H9 (cell line): ENCODE results near the gene SPRYD3. TPM values are rescaled to one million over a fixed set of nuclear protein-coding genes. Genes with fewer than 3 reads are reported as not detected.
A peak's percentile ranks its signal among the peaks of the same experiment; 100 is the strongest.

Experiments
- DNase-seq: peaks from one replicate; pipeline ENCODE4 v3.0.0-alpha.2; 2017
- H2AFZ ChIP-seq: one replicate; pipeline ENCODE4 v1.6.1; 2013; ENCODE audit warnings: mild to moderate bottlenecking, low read length, control low read depth, moderate library complexity
- H2AK5ac ChIP-seq: 2 replicates; pipeline ENCODE4 v1.6.1; 2013; ENCODE audit warnings: low read length, control low read depth, mixed read lengths; ENCODE audit not compliant: insufficient read length
- H2BK120ac ChIP-seq: one replicate; pipeline ENCODE4 v1.6.1; 2013; ENCODE audit warnings: low read depth, mild to moderate bottlenecking, low read length, control low read depth, inconsistent platforms; ENCODE audit not compliant: poor library complexity, severe bottlenecking
- H2BK12ac ChIP-seq: 2 replicates; pipeline ENCODE4 v1.6.1; 2013; ENCODE audit warnings: low read length, control low read depth, mixed read lengths, low read depth; ENCODE audit not compliant: insufficient read length
- H2BK15ac ChIP-seq: 2 replicates; pipeline ENCODE4 v1.6.1; 2013; ENCODE audit warnings: low read depth, low read length, control low read depth
- H2BK20ac ChIP-seq: one replicate; pipeline ENCODE4 v1.6.1; 2013; ENCODE audit warnings: low read depth, mild to moderate bottlenecking, low read length, control low read depth, inconsistent platforms; ENCODE audit not compliant: poor library complexity, severe bottlenecking
- H2BK5ac ChIP-seq: 2 replicates; pipeline ENCODE4 v1.6.1; 2013; ENCODE audit warnings: low read length, control low read depth, mixed read lengths; ENCODE audit not compliant: insufficient read length
- H3K14ac ChIP-seq: 2 replicates; pipeline ENCODE4 v1.6.1; 2013; ENCODE audit warnings: low read length, control low read depth; ENCODE audit not compliant: insufficient read depth
- H3K18ac ChIP-seq: 2 replicates; pipeline ENCODE4 v1.6.1; 2013; ENCODE audit warnings: low read depth, mild to moderate bottlenecking, mixed read lengths, low read length, control low read depth; ENCODE audit not compliant: insufficient read length
- H3K23ac ChIP-seq: 2 replicates; pipeline ENCODE4 v1.6.1; 2013; ENCODE audit warnings: low read length, control low read depth, mixed read lengths, low read depth; ENCODE audit not compliant: insufficient read length
- H3K23me2 ChIP-seq: 2 replicates; pipeline ENCODE4 v1.6.1; 2013; ENCODE audit warnings: low read depth, mild to moderate bottlenecking, mixed read lengths, low read length, control low read depth; ENCODE audit not compliant: insufficient read length, poor library complexity, severe bottlenecking
- H3K27ac ChIP-seq: 2 replicates; pipeline ENCODE4 v1.5.1; 2013; ENCODE audit warnings: low read length, control low read depth, mixed read lengths, low read depth; ENCODE audit not compliant: insufficient read length
- H3K27me3 ChIP-seq: 2 replicates; pipeline ENCODE4 v1.6.1; 2013; ENCODE audit warnings: low read length, control low read depth, inconsistent platforms; ENCODE audit not compliant: insufficient read depth
- H3K4ac ChIP-seq: 2 replicates; pipeline ENCODE4 v1.6.1; 2013; ENCODE audit warnings: low read depth, mild to moderate bottlenecking, control low read depth, inconsistent platforms, low read length, moderate library complexity
- H3K4me1 ChIP-seq: 2 replicates; pipeline ENCODE4 v1.6.1; 2013; ENCODE audit warnings: low read length, control low read depth, inconsistent platforms; ENCODE audit not compliant: insufficient read depth
- H3K4me2 ChIP-seq: 2 replicates; pipeline ENCODE4 v1.6.1; 2013; ENCODE audit warnings: low read length, control low read depth, mixed read lengths; ENCODE audit not compliant: insufficient read length, insufficient read depth
- H3K56ac ChIP-seq: 2 replicates; pipeline ENCODE4 v1.6.1; 2013; ENCODE audit warnings: low read depth, mild to moderate bottlenecking, mixed read lengths, low read length, control low read depth; ENCODE audit not compliant: insufficient read length
- H3K79me1 ChIP-seq: 2 replicates; pipeline ENCODE4 v1.6.1; 2013; ENCODE audit warnings: low read depth, mild to moderate bottlenecking, moderate library complexity, low read length, control low read depth, inconsistent platforms; ENCODE audit not compliant: insufficient read depth, poor library complexity, severe bottlenecking
- H3K79me2 ChIP-seq: 2 replicates; pipeline ENCODE4 v1.6.1; 2013; ENCODE audit warnings: low read length, control low read depth, inconsistent platforms; ENCODE audit not compliant: insufficient read depth
- H3K9ac ChIP-seq: 2 replicates; pipeline ENCODE4 v1.6.1; 2013; ENCODE audit warnings: low read length, control low read depth, mixed read lengths; ENCODE audit not compliant: insufficient read length; ENCODE audit errors: extremely low read depth
- H3K9me3 ChIP-seq: one replicate; pipeline ENCODE4 v1.6.1; 2013; ENCODE audit warnings: low read depth, low read length, inconsistent platforms; ENCODE audit not compliant: control insufficient read depth
- H3T11ph ChIP-seq: one replicate; pipeline ENCODE4 v1.6.1; 2013; ENCODE audit warnings: mild to moderate bottlenecking, low read length, control low read depth, inconsistent platforms
- H4K20me1 ChIP-seq: one replicate; pipeline ENCODE4 v1.6.1; 2013; ENCODE audit not compliant: control insufficient read depth, insufficient read length, insufficient read depth
- H4K5ac ChIP-seq: 2 replicates; pipeline ENCODE4 v1.6.1; 2013; ENCODE audit warnings: low read depth, mild to moderate bottlenecking, mixed read lengths, low read length, control low read depth; ENCODE audit not compliant: insufficient read length
- H4K8ac ChIP-seq: replicated peaks from 2 replicates; pipeline ENCODE4 v1.6.1; 2013; ENCODE audit warnings: low read length, control low read depth, mixed read lengths, low read depth; ENCODE audit not compliant: insufficient read length
- H4K91ac ChIP-seq: 2 replicates; pipeline ENCODE4 v1.6.1; 2013; ENCODE audit warnings: low read depth, mild to moderate bottlenecking, moderate library complexity, mixed read lengths, low read length, control low read depth; ENCODE audit not compliant: insufficient read length
- H3K27ac Mint-ChIP-seq, 3 experiments: 2 replicates in 2 of 3; 3 replicates in 1 of 3; pipeline ENCODE4 v1.8.0; 2020 to 2021; ENCODE audit warnings: mixed read lengths in 3 of 3, mild to moderate bottlenecking in 1 of 3, moderate library complexity in 1 of 3
- H3K27me3 Mint-ChIP-seq: 2 replicates; pipeline ENCODE4 v1.8.0; 2021; ENCODE audit warnings: low read depth, mild to moderate bottlenecking, moderate library complexity, mixed read lengths
- H3K36me3 Mint-ChIP-seq, 3 experiments: 2 replicates in 2 of 3; 3 replicates in 1 of 3; pipeline ENCODE4 v1.8.0; 2020 to 2021; ENCODE audit warnings: low read depth in 3 of 3, mixed read lengths in 3 of 3; ENCODE audit not compliant: insufficient read depth in 1 of 3
- H3K4me1 Mint-ChIP-seq, 2 experiments: 2 replicates each; pipeline ENCODE4 v1.8.0; 2020; ENCODE audit warnings: mixed read lengths in 2 of 2
- H3K4me3 Mint-ChIP-seq, 2 experiments: 2 replicates in 1 of 2; 3 replicates in 1 of 2; pipeline ENCODE4 v1.8.0; 2020 to 2021; ENCODE audit warnings: mild to moderate bottlenecking in 2 of 2, mixed read lengths in 2 of 2, moderate library complexity in 1 of 2
- H3K9me3 Mint-ChIP-seq, 2 experiments: 2 replicates in 1 of 2; 3 replicates in 1 of 2; pipeline ENCODE4 v1.8.0; 2020; ENCODE audit warnings: mild to moderate bottlenecking in 2 of 2, mixed read lengths in 2 of 2, moderate library complexity in 1 of 2
- WGBS: extraction: QIAGEN DNeasy Blood & Tissue Kit; methylation state at CpG from one replicate; pipeline ENCODE4 v1.1.7; 2013; ENCODE audit warnings: missing lambda C conversion rate, low lambda C conversion rate, mixed read lengths; ENCODE audit not compliant: insufficient read length; ENCODE audit errors: extremely low coverage; 5-methylcytosine and 5-hydroxymethylcytosine counted together
- total RNA-seq: library from RNA; stranded (reverse); gene quantifications from 2 replicates; pipeline ENCODE4 v1.2.1, GENCODE V29; 2021
- TF ChIP-seq, protein P1 (sequence below): fragments of 200-600 bp; sonication (generic); conservative IDR thresholded peaks from 3 replicates; pipeline ENCODE4 v1.8.0; 2021; ENCODE audit warnings: antibody characterized with exemption, mild to moderate bottlenecking

SPRYD3 gene
- total RNA-seq, 1 experiment from 2014 or later, result 6.5 TPM

GRCh38 chr12:53053218-53054111 lies 25.7 kb downstream of the SPRYD3 start:
- peak; percentile 93 for DNase-seq
- Mint-ChIP-seq H3K4me1 (peaks cover 35 to 42% of the 10 kb centered on the region in 2 experiments), H3K27ac (peak overlapping the region; percentile 94 to 98 (median 97); a peak in 5 of 7 replicates), H3K4me3 (peak overlapping the region; percentile 89 to 96), H3K9me3 (no peaks in the 10 kb centered on the region), H3K27me3 (peaks cover 32% of the 10 kb centered on the region), H3K36me3 (peaks cover 6 to 8% (median 7%) of the 10 kb centered on the region in 3 experiments; a peak in 5 of 7 replicates)
- H3K79me2 ChIP-seq, result no peaks in the 10 kb centered on the region; the same call in 1 of the 2 replicates
- no peak overlapping the region for H3T11ph ChIP-seq
- H4K5ac ChIP-seq, result no peak overlapping the region
- TF ChIP-seq, protein P1, sequence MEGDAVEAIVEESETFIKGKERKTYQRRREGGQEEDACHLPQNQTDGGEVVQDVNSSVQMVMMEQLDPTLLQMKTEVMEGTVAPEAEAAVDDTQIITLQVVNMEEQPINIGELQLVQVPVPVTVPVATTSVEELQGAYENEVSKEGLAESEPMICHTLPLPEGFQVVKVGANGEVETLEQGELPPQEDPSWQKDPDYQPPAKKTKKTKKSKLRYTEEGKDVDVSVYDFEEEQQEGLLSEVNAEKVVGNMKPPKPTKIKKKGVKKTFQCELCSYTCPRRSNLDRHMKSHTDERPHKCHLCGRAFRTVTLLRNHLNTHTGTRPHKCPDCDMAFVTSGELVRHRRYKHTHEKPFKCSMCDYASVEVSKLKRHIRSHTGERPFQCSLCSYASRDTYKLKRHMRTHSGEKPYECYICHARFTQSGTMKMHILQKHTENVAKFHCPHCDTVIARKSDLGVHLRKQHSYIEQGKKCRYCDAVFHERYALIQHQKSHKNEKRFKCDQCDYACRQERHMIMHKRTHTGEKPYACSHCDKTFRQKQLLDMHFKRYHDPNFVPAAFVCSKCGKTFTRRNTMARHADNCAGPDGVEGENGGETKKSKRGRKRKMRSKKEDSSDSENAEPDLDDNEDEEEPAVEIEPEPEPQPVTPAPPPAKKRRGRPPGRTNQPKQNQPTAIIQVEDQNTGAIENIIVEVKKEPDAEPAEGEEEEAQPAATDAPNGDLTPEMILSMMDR, result peak; percentile 91
- H3K56ac ChIP-seq, result no peak overlapping the region
- no peak overlapping the region for H2BK5ac ChIP-seq
- H3K23ac ChIP-seq, result no peak overlapping the region
- no peak overlapping the region for H2BK15ac ChIP-seq
- H2AFZ ChIP-seq, result no peak overlapping the region
- no peak overlapping the region for H3K4ac ChIP-seq
- no peak overlapping the region for H2BK12ac ChIP-seq
- no peak overlapping the region for H2BK120ac ChIP-seq
- H4K91ac ChIP-seq, result no peak overlapping the region
- H3K9me3 ChIP-seq, result no peaks in the 10 kb centered on the region
- H3K79me1 ChIP-seq, result no peaks in the 10 kb centered on the region
- H3K14ac ChIP-seq, result no peak overlapping the region; the same call in 1 of the 2 replicates
- H2AK5ac ChIP-seq, result no peak overlapping the region
- H4K8ac ChIP-seq, result no peak overlapping the region
- whole genome bisulfite sequencing, result no CpG with 5 or more reads among the region's 16 CpGs
- H3K9ac ChIP-seq, result no peak overlapping the region
- peak overlapping the region; percentile 55 for H3K4me2 ChIP-seq
- no peak overlapping the region for H3K27ac ChIP-seq
- H3K18ac ChIP-seq, result no peak overlapping the region
- no peaks in the 10 kb centered on the region for H4K20me1 ChIP-seq
- H2BK20ac ChIP-seq, result no peak overlapping the region
- H3K4me1 ChIP-seq, result peaks cover 20% of the 10 kb centered on the region; the same call in 1 of the 2 replicates
- no peaks in the 10 kb centered on the region for H3K27me3 ChIP-seq
- H3K23me2 ChIP-seq, result peaks cover 3% of the 10 kb centered on the region
